SK-N-MC (cell line): ENCODE data around the gene TTC17.

Experiments used
- EZH2 ChIP-seq: fragments of 200-600 bp; sonication (generic); IDR thresholded peaks from one replicate; pipeline ENCODE4 v1.6.1; 2017; ENCODE audit warnings: antibody characterized with exemption
- POLR2AphosphoS5 ChIP-seq: IDR thresholded peaks from 2 replicates; pipeline ENCODE4 v1.6.1; 2012; ENCODE audit warnings: mild to moderate bottlenecking, low read depth, low read length, borderline replicate concordance

- no peak for TF ChIP-seq POLR2AphosphoS5
- TF ChIP-seq EZH2, result no peak
Observed at GRCh38 chr11:43378897-43379296, 20.2 kb downstream of the TTC17 start.
